DMS114 treated with DMSO at 0.1 percent for 48 hours (cell line): ENCODE data around the gene RBMS1.

Experiments
- DNase-seq: peaks from one replicate; lab custom pipeline; 2025; ENCODE audit not compliant: unreplicated experiment; lab: John Stamatoyannopoulos, UW

RBMS1 gene

DNA sequence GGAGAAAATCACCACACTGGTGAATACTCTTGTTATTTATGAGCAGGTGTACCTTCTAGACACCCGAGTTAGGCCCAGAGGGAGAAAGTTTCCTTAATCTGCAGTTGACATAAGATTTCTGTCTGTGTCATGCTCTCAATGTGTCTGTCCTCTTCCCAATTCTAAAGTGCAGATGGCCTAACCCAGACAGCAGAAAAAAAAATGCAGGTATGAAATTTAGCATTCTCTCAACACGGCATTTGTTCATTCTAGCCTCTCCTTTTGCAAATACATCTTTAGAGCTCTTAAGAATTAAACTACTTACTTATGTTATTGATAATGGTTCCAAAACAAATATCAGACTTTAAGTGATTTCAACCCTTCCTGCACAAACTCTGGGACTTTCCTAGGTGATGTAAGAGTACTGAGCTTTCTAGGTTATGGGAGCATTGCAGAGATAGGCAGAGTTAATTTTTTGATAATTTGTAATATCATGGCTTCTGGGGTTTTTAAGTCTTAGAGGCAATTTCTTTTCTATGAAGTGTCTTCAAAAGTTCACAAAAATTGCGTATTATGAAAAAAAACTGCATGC is 260.6 kb downstream of the RBMS1 start:
- no peak for DNase-seq

DNA sequence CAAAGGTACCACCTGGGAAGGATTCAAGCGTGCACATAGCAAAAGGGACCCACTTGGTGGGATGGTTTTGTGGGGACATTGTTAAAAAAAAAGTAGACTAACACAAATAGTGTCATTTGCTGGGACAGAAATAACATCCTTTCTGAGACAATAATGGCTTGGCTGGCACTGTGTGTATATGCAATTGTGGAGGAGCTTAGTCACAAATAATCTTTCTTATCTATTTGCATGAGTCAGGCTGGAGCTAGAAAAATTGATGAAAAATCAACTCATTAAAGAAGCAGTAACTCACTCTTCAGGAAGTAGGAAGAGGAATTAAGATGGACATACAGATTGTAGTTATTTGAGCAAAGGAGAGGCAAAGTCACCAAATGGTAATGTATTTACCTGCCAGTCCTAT is 264.0 kb downstream of the RBMS1 start:
- DNase-seq, result no peak

DNA sequence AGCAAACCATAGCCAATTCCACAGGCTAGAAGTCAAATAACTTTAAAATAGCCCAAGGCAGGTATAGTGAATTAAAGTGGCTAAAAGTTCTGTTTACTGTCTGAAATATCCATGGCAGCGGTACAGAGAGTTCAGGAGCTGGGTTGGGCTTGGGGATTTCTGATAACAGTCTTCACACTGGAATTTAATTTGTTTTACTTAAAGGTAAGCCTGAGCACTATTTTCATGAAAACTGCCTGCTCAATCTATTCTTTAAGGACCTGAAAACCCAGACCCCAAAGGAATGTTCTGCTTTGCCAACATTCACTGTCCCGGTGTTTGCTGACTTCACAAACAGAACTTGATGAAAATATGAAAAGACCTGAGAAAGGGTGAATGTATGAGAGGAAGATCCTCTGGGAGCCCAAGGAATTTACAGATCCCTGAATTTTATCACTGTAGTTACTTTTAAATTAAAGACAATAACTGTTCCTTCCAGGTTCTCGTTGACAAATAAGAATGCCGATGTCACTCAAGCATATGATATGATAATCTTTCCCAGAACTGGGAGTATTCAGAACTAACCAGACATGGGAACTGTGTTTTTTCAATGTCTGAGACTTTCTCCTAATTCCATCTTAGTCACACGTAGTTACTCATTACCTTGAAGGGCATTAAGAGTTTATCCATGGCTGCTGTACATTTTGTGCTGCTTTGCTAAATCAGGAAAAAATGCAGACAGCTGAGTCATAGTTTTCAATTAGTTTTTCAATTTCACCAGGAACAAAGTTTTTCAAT is 265.3 kb downstream of the RBMS1 start:
- DNase-seq, result no peak

- no peak for DNase-seq
Observed at GRCh38 chr2:160227293-160227915, 266.2 kb downstream of the RBMS1 start.

DNA sequence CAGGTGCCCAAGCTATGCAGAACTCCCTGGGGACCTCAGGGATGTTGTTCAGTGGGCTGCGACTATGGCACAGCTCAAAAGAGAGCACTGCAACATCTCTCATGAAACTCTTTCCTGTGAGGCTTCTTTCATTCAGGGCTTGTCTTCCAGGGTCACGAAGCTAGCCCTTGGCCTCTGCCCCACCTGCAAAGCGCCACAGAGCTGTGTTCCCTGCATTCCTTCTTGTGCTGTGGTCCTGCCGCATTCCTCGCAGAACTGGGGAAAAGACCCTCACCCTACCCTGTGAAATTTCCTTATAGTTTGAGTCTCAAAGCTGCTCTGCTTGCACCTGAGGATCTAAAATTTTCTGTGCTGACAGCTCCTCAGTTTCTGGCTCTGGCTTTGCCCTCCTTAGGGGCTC is 267.2 kb downstream of the RBMS1 start:
- no peak for DNase-seq

GRCh38 chr2:160225722-160226121 is 267.9 kb downstream of the RBMS1 start:
- DNase-seq, result no peak

DNA sequence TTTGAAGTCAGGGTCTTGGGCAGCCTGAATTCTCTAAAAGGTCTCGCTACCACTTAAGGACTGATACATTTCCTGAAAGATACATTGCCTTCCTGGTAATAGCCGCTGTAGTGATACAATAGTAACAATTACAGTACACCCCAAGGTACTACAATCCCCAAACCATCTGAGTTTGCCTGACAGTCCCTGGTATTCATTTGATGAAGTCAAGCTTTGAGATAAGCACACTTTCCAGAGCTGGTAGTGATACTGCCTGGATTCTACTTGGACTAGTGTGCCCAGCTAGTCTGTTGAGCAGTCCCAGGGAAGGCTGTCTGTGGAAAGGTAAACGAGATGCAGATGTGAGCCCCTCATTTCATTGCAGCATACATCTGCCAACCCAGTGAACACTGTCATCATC is 269.1 kb downstream of the RBMS1 start:
- DNase-seq, result no peak

DNA sequence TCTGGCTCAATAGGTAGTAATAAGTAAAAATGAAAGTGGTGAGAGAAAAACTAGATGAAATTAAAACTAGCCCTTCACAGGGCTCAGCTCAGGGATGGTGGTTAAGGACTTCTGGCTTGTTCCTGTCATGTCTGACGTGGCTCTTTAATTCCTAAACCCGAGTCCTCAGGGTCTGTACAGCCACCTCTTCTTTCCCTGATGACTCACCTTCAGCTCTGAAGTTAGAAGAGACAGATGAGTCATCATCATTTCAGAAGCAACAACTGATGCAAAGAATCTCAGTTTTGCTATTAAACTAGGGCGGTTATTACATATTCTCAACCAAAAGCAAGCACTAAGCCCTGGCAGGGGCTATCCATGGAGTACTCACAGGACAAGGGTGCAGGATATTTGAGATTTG is 269.5 kb downstream of the RBMS1 start:
- no peak for DNase-seq

DNA sequence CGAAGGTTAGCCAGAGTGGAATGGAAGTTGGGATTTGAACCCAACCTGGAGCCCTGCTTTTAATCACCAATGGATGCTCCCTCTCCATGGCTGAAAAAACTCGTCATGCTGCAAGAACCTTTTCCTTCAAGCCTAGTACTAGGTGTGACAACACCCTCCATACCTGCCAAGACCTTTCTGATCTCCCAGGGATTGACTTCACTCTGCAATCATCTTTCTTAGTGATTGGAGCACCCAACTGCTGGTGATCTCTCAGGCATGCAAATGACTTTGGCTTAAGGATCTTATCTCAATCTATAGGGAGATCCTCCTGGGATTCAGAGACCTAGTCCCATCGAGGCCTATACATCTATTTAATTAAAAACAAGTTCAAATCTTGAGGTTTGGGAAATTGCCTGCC is 270.0 kb downstream of the RBMS1 start:
- no peak for DNase-seq

- DNase-seq, result no peak
Observed at GRCh38 chr2:160222546-160223283, 270.9 kb downstream of the RBMS1 start.
